NCI-H69 (cell line): ENCODE results near the gene TEC.
"Not testable (repeated sequence)": the region's sequence is repeated elsewhere in the genome, so short reads cannot be mapped to it uniquely, and the experiment has no call there.

Source experiments
- DNase-seq: peaks from one replicate; lab custom pipeline; 2025; lab: John Stamatoyannopoulos, UW

Gene TEC

DNA sequence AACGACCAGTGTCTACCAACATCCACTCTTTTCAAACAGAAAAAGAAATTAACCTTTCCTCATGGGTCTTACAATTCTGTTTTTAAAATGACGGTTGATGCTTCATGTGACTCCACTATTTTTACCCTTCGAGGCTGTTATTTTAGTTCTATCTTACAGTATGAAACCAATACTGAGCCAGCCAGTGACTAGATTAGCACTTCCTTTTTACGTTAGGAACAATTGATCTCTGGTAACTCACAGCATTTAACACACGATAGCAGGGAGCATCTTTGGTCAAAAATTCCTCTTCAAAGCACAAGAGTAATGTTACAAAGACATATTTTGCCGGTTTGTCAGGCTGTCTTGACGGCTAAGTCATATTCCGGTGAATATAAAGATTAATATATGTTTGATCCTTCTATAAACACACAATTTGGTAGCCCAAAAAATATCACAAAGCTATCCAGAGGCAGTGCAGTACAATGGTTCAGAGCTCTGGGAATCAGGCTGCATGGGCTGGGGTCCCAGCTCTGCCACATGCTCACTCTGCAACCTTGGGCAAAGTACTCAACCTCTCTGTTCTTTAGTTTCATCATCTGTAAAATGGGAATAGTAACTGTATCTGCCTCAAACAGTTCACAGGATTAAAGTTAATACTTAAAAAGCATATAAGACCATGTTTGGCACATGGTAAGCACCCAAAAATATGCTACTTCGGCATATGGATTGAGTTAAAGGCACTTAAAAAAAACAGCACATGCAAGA lies 72.7 kb downstream of the TEC start:
- DNase-seq, result no peak

DNA sequence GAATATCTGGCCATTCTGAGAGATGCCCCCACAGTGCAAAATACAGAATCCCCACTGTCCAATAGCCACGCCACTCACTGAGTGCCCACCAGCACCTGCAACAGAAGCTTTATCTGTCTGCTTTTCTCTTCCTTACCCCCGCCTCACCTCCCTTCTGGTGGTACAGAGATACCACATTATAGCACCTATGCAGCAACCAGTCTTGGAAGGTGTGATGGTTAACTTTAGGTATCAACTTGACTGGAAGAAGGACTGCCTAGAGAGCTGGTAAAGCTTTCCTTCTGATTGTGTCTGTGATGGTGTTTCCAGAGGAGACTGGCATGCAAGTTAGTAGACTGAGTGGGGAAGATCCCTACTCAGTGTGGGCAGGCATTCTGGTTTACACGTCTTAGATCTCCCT lies 73.8 kb downstream of the TEC start:
- no peak for DNase-seq

GRCh38 chr4:48195374-48195773 lies 74.3 kb downstream of the TEC start:
- peak; percentile 93 for DNase-seq

- DNase-seq, result peak; percentile 67
Measured at GRCh38 chr4:48194971-48195370, 74.7 kb downstream of the TEC start.

GRCh38 chr4:48193921-48194468 lies 75.6 kb downstream of the TEC start:
- DNase-seq, result no peak

DNA sequence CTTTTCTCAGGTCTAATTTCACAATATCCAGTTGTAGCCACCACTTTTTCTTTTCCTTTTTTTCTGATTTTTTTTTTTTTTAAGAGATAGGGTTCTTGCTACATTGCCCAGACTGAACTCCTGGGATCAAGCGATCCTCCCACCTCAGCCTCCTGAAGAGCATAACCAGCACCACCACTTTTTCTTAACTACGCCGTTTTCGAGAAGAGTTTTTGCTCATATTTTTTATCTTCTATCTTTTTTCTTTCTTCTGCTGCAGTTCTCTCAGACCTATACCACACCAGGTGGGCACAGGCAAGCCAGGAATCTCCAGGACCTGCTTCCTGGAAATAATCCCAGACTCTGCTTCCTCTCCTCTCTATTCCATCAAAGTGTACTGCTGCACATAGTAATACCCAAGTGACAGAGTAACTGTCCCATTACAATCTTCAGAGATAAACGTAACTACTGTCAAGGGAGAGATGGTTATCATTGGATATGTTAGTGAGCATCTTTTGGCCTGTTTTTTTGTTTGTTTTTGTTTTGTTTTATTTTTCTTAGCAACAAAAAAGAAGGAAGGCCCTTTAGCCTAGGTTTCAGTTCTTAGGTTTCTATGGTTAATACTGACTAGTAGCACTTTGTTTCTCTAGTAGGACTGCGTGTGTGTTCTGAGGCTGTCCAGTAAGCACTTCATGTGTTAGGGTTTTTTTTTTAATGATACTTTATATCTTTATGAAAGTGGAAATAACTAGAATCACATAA lies 76.4 kb downstream of the TEC start:
- peak; percentile 23 for DNase-seq

DNA sequence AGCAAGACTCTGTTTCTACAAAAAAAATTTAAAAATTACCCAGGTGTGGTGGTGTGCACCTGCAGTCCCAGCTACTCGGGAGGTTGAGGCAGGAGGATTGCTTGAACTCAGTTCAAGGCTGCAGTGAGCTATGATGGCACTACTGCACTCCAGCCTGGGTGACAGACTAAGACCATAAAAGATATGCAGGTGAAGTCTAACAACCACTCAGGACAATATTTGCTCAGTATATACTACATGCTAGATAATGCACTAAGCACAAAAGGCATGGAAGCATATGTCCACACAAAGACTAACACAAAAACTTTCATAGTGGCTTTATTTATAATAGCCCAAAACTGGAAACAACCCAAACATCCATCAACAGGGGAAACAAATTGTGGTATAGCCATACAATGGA lies 77.9 kb downstream of the TEC start:
- DNase-seq, result peak; percentile 66

DNA sequence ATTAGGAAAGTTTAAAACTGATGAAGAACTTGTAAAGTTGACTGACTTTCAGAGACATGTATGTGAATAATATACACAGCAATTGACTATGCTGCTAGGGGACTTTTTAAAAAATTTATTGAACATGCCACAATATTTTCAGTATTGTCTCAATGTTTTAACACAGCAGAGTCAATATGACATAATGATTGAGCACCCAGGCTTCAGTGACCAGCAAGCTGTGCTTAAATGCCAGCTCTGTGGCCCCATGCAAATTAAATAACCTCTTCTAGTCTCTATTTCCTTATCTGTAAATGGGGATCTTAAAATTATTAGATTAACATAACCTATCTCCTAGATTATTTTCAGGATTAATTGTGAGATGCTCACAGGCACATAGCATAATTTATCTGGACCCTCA lies 78.8 kb downstream of the TEC start:
- DNase-seq, result peak; percentile 14

DNA sequence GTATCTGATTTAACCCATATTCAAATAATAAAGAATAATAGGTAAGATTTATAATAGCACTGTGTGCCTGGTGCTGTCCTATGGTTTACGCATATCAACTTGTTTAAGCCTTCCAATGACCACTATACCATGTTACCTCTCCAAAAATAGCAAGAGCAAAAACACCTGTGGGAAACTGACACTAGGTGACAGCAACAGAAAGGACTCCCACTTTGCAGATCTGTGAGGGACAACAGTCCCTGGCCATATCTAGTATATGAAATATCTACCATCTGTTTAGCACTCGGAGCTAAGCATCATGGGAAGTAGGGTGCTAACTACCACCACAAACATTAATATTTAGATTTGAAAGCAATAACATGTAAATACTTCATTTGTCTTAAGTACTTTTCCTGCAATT lies 79.9 kb downstream of the TEC start:
- no peak for DNase-seq

- no peak for DNase-seq
Measured at GRCh38 chr4:48188390-48188789, 81.2 kb downstream of the TEC start.

- DNase-seq, result no peak
Measured at GRCh38 chr4:48187813-48188212, 81.8 kb downstream of the TEC start.

DNA sequence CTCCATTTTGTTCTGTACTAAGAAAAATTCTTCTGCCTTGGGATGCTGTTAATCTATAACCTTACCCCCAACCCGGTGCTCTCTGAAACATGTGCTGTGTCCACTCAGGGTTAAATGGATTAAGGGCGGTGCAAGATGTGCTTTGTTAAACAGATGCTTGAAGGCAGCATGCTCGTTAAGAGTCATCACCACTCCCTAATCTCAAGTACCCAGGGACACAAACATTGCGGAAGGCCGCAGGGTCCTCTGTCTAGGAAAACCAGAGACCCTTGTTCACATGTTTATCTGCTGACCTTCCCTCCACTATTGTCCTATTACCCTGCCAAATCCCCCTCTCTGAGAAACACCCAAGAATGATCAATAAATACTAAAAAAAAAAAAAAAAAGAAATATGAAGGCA lies 82.6 kb downstream of the TEC start:
- DNase-seq, result not testable (repeated sequence)

GRCh38 chr4:48186394-48186793 lies 83.2 kb downstream of the TEC start:
- not testable (repeated sequence) for DNase-seq

DNA sequence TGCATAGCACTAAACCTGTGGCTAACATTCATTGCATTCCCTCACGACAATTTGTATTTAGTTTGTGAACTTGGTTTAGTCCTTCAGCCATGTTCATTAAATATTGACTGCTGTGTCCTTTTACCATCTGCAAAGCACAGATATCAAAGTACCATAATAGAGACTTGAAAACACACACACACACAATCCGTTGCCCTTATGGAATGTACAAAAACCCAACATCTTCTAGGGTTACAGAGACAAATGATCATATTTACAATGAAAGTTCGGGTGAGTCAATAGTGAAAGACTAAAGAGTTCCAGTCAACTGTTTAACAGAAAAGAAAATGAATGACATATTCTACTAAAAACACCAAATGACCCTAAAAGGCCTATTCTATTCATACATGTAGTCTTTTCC lies 84.8 kb downstream of the TEC start:
- DNase-seq, result peak; percentile 71

DNA sequence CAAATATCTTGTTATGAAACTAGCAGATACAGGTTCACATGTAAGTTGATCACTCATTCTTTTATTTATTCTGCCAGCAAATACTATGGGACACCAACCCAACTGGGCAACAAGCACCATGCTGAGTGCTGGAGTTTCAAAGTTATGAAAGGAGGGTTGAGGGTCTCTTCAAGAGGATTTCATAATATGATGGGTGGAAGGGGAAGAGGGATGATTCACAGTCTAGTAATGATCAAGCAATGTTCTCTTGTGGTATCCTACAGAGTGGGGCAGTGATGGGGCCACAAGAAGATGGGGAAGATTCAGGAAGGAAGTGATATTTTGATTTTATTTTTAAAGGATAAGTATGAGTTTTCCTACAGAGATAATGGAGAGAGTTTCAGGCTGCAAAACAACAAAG lies 89.4 kb downstream of the TEC start:
- no peak for DNase-seq

- DNase-seq, result peak; percentile 69
Measured at GRCh38 chr4:48178931-48179330, 90.7 kb downstream of the TEC start.

DNA sequence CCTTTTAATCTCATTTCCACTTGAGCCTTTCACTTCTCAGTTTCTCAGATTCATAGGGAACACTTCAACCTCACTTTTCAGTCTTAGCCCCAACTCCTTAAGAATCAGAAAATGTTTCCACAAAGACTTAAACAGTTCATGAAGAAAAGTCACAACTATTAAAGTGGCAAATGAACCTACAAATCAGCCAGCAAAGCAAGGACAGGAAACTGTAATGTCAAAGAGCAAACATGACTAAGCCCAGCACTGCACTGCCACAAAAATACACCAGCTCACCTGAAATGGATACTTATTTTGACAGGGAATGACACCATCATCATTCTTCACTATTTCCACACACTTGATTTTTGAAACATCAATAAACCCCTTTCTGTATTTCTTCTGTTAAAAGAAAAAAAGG lies 93.8 kb downstream of the TEC start:
- peak; percentile 10 for DNase-seq

DNA sequence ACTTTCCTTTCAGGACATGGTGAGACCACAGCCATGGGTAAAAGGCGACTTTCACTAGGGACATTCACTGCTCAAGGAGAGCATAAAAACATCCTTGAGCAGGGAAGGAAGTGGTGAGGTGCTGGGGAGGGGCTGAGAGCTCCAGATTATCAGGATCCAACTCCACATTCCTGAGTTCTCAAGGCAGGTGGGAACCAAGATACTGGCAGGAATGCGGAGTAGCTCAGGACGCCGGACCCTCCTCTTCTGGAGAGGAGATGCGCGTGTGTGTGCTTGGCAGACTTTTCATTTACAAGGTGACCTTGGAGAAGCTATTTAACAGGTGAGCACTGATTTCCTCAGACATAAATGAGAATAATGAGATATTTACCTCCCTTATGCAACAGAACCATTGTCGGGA lies 94.3 kb downstream of the TEC start:
- no peak for DNase-seq

DNA sequence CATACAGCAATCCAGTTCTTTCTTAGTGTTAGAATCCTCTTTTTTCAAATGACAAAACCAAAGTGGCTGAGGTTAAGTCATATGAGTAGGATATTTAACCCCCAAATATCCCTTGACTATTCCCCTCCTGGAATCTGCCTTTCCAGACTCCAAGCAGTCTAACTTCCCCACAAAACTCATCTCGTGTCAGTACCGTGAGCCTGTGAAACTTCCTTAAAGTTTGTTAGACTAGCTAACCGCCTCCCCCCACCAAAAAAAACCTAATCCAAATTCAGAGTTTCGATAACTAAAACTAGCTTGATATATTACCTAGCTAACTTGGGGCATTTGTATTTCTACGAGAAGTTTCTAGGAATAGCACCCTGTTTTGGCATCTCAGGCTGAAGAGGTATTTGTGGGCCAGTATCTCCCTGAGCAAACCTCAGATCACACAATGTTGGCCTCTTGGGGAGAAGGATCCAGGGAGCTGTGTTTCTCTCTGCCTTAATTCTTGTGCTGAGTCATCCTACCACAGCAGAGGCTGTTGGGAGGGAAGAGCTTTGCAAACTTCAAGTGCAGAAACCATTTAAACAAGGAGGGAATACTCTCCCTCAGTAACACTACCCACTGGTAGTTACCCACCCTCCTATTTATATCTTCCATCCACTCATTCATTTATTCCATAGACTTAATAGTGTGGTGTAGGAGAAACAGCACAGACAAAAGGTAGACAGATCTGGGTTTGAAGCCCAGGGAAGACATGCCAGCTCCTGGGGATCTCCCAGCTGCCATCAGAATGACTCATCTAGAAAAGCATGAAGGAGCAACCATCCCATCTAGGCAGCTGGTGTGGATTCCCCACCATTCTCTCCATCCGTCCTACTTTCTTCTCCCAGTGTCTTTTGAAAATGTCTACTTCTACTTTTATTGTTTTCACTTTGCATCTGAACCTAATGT lies 96.3 kb downstream of the TEC start:
- DNase-seq, result peak; percentile 45

DNA sequence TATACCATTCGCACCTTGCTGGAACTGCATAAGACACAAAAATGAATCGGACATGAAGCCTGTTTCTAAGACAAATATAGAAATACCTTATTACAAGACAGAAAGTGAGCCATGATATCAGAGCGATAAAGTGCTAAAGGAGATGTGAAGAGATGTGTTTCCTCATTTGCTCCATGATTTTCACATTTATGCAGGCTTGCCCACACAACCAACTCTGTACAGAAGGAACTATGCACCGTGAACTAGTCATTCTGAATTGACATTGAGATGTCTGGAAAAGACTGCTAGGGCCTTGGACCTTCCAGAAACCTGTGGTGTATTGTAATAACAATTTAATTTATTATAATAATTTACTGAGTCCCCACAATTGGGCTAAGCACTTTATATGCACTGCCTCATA lies 97.0 kb downstream of the TEC start:
- DNase-seq, result no peak

GRCh38 chr4:48169636-48170035 lies 100.0 kb downstream of the TEC start:
- no peak for DNase-seq

DNA sequence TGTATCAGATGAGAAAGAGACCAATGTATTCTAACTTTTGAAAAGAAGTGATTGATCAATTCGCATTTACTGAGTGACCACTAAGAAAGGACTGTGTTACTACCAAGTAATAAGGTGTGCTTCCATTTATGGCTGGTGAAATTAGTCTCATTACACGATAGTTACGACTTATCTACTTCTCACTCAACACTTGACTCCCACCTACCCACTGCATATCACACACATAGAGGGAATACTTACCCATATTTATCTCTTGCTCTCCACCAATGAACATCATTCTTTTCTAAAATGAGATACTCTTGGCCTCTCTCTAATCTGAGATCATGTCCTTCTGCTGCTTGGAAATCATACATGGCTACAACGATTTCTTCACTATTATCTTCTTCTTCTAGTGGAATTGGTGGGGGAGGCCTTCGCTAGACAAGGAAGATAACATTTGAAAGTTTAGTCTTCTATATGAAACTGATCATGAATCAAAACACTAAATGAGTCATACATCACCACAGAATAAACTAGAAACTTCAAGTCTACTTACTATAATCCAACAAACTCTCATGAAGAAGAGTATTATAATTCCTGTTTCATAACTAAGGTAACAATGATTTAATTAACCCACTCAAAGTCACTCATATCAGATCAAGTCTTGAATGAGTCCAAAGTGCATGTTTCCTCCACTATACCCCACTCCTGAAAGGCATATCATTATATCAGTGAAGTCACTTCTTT lies 101.9 kb downstream of the TEC start:
- DNase-seq, result no peak
